ENCODE results near the gene PRTFDC1. TPM values are rescaled to one million over a fixed set of nuclear protein-coding genes. Genes with fewer than 3 reads are reported as not detected.

Gene PRTFDC1
- total and polyA plus RNA-seq, 2 of the 8 experiments (the other 6 are each of a cell fraction or from before 2014, with no cell fraction given), result 5.9 to 6.6 TPM

- Histone ChIP-seq H3K79me2 (ENCODE audit: control insufficient read depth in 1 of 2, insufficient read depth in 2 of 2, low read length in 2 of 2) (no peaks in the 10 kb centered on the region), H3K4me3 (ENCODE audit: extremely low read depth in 1 of 4, insufficient read depth in 2 of 4, low read depth in 3 of 4, low read length in 4 of 4) (no peak overlapping the region), H4K8ac (ENCODE audit: extremely low read depth, insufficient read depth, low read length) (no peak overlapping the region), H2BK12ac (ENCODE audit: low read depth, low read length) (no peak overlapping the region), H2BK5ac (ENCODE audit: low read depth, low read length) (no peak overlapping the region), H3K27ac (ENCODE audit: low read depth, low read length) (no peak overlapping the region), H3K4me1 (replicated peaks in 1 of 4; ENCODE audit: control insufficient read depth in 3 of 4, insufficient read depth in 4 of 4, low read length in 3 of 4) (peaks cover 0 to 5% (median 0%) of the 10 kb centered on the region in 4 experiments; a peak in 1 of 7 replicates), H2BK15ac (ENCODE audit: low read length) (no peak overlapping the region), H3K18ac (ENCODE audit: extremely low read depth, low read length) (no peak overlapping the region), H3K27me3 (replicated peaks in 1 of 4; ENCODE audit: control insufficient read depth in 3 of 4, extremely low read depth in 1 of 4, insufficient read depth in 3 of 4, low read length in 3 of 4) (no peaks in the 10 kb centered on the region), H3K9me3 (ENCODE audit: insufficient read depth in 2 of 2, low read depth in 1 of 2, low read length in 1 of 2) (no peaks in the 10 kb centered on the region), H3K14ac (ENCODE audit: insufficient read length) (no peak overlapping the region), H3K9ac (replicated peaks in 1 of 4; ENCODE audit: extremely low read depth in 1 of 4, low read depth in 3 of 4, low read length in 3 of 4) (no peak overlapping the region; a peak in 2 of 7 replicates), H3K23ac (ENCODE audit: insufficient read length) (no peak overlapping the region), H4K5ac (ENCODE audit: insufficient read length, low read depth, low read length) (no peak overlapping the region), H3K36me3 (ENCODE audit: control insufficient read depth in 2 of 4, insufficient read depth in 4 of 4, low read length in 3 of 4) (no peaks in the 10 kb centered on the region), H3K56ac (replicated peaks; ENCODE audit: insufficient read length, low read depth, low read length) (no peak overlapping the region), H3K4ac (replicated peaks; ENCODE audit: insufficient read length, low read depth, low read length) (no peak overlapping the region), H2AFZ (ENCODE audit: low read length) (peak overlapping the region; percentile 89; the same call in 1 of the 2 replicates), H2BK120ac (replicated peaks; ENCODE audit: low read depth, low read length) (no peak overlapping the region), H4K20me1 (replicated peaks in 1 of 2; ENCODE audit: control insufficient read depth in 1 of 2, insufficient read depth in 2 of 2, low read length in 2 of 2) (no peaks in the 10 kb centered on the region), H4K91ac (replicated peaks; ENCODE audit: insufficient read length, low read length) (no peak overlapping the region), H3K4me2 (ENCODE audit: insufficient read depth in 1 of 2, low read depth in 2 of 2, low read length in 2 of 2) (no peak overlapping the region), H2BK20ac (ENCODE audit: low read length) (no peak overlapping the region), H2AK5ac (ENCODE audit: low read depth, low read length) (no peak overlapping the region), H3K79me1 (ENCODE audit: low read depth, low read length) (no peaks in the 10 kb centered on the region), H3K23me2 (ENCODE audit: low read depth, low read length) (no peaks in the 10 kb centered on the region)
- POLR2A ChIA-PET (ENCODE audit: partially characterized antibody), result no interaction called here
- FAIRE-seq, result no peak
- CTCF ChIA-PET (ENCODE audit: partially characterized antibody), result interaction anchor here (0.7 kb wide), 2 partner anchors 30 to 58 kb away, joined by 3 read pairs; no protein-coding TSS in a partner anchor
- WGBS, 2 experiments (ENCODE audit: extremely low coverage in 1 of 2, insufficient coverage in 1 of 2, insufficient read length in 1 of 2, insufficient replicate concordance in 2 of 2, low coverage in 1 of 2, low lambda C conversion rate in 2 of 2, missing lambda C conversion rate in 1 of 2), result 81 to 100% methylated on average over 2 to 7 of the region's 7 CpGs
- DNase-seq (ENCODE audit: low read depth in 1 of 2, low spot score in 2 of 2), result no peak
- TF ChIP-seq SP4 (IDR thresholded peaks at IDR 0.05; ENCODE audit: low read length) (no peak), ASH2L (IDR thresholded peaks at IDR 0.05; ENCODE audit: low read length) (no peak), GABPA (IDR thresholded peaks at IDR 0.05; ENCODE audit: borderline replicate concordance, insufficient read depth, low read length) (no peak), KDM1A (IDR thresholded peaks at IDR 0.05; ENCODE audit: borderline replicate concordance, low read length) (no peak), HDAC2 (IDR thresholded peaks at IDR 0.05; ENCODE audit: borderline replicate concordance in 1 of 2, low read depth in 2 of 2, low read length in 2 of 2) (no peak), TAF7 (optimal IDR thresholded peaks at IDR 0.05; ENCODE audit: borderline replicate concordance, low read depth, low read length) (no peak), SIRT6 (IDR thresholded peaks at IDR 0.05; ENCODE audit: low read length) (no peak), ATF3 (IDR thresholded peaks at IDR 0.05; ENCODE audit: insufficient read depth, low read depth, low read length) (no peak), POU5F1 (IDR thresholded peaks at IDR 0.05; ENCODE audit: low read depth, low read length) (no peak), NRF1 (IDR thresholded peaks at IDR 0.05; ENCODE audit: low read depth, low read length) (no peak), ZNF274 (IDR thresholded peaks at IDR 0.05; ENCODE audit: borderline replicate concordance, extremely low read depth, low read length) (no peak)
Observed at GRCh38 chr10:24866604-24867583, 85.5 kb downstream of the PRTFDC1 start.

All from H1 (cell line).